CD4-positive, alpha-beta T cell (primary cell): Measurements from ENCODE around the gene PAAF1. TPM values are rescaled to one million over a fixed set of nuclear protein-coding genes. Genes with fewer than 3 reads are reported as not detected.

Source experiments
- ATAC-seq: fragments of 200-7000 bp; cut with Tn5 transposase; one replicate; pipeline ENCODE4 v1.10.0; 2022; ENCODE audit warnings: mild to moderate bottlenecking; ENCODE audit not compliant: poor library complexity
- CTCF ChIA-PET: fragments of 350-600 bp; sonication (Branson Sonifier 250); formaldehyde crosslinking; loops from one replicate; lab custom pipeline; 2021; ENCODE audit warnings: antibody characterized with exemption, inconsistent platforms; lab: Charles Lee
- POLR2A ChIA-PET: fragments of 350-600 bp; sonication (Branson Sonifier 250); formaldehyde crosslinking; loops from one replicate; lab custom pipeline; 2021; ENCODE audit warnings: antibody characterized with exemption, inconsistent platforms; lab: Charles Lee
- DNase-seq, 14 experiments: peaks; one replicate each; pipeline ENCODE4 v3.0.0-alpha.2; 2013 to 2020; ENCODE audit warnings: mixed read lengths in 2 of 14
- H3K27ac ChIP-seq, 2 donors: one replicate each; pipeline versions ENCODE4 v1.5.1 to v1.7.0; 2013; ENCODE audit warnings: low read length in 2 of 2, low read depth in 1 of 2, mild to moderate bottlenecking in 1 of 2
- H3K27me3 ChIP-seq, 2 experiments: 1 replicate in 1 of 2; 2 replicates in 1 of 2; pipeline versions ENCODE4 v1.6.1 to v1.7.0; 2013; ENCODE audit warnings: low read length in 2 of 2, control low read depth in 1 of 2, mild to moderate bottlenecking in 1 of 2, moderate library complexity in 1 of 2; ENCODE audit not compliant: insufficient read depth in 2 of 2, control insufficient read depth in 1 of 2
- H3K36me3 ChIP-seq: one replicate; pipeline ENCODE4 v1.6.1; 2013; ENCODE audit warnings: low read length, control low read depth; ENCODE audit not compliant: insufficient read depth
- H3K4me1 ChIP-seq: one replicate; pipeline ENCODE4 v1.6.1; 2013; ENCODE audit warnings: low read length, control low read depth; ENCODE audit not compliant: insufficient read depth
- H3K4me3 ChIP-seq: one replicate; pipeline ENCODE4 v1.5.1; 2013; ENCODE audit warnings: mild to moderate bottlenecking, low read length, moderate library complexity
- H3K9me3 ChIP-seq, 2 experiments: 1 replicate in 1 of 2; 2 replicates in 1 of 2; pipeline versions ENCODE4 v1.6.1 to v1.7.0; 2013; ENCODE audit warnings: low read length in 2 of 2, mild to moderate bottlenecking in 2 of 2, control low read depth in 1 of 2, moderate library complexity in 1 of 2; ENCODE audit not compliant: control insufficient read depth in 1 of 2, insufficient read depth in 1 of 2
- H3K27ac Mint-ChIP-seq: one replicate; pipeline ENCODE4 v1.8.0; 2020; ENCODE audit warnings: mixed read lengths
- H3K27me3 Mint-ChIP-seq: one replicate; pipeline ENCODE4 v1.8.0; 2021; ENCODE audit warnings: mixed read lengths
- H3K36me3 Mint-ChIP-seq: one replicate; pipeline ENCODE4 v1.8.0; 2021; ENCODE audit warnings: low read depth, mixed read lengths
- H3K4me1 Mint-ChIP-seq: one replicate; pipeline ENCODE4 v1.8.0; 2021; ENCODE audit warnings: low read depth, mixed read lengths
- H3K4me3 Mint-ChIP-seq: one replicate; pipeline ENCODE4 v1.8.0; 2020; ENCODE audit warnings: mild to moderate bottlenecking, mixed read lengths
- H3K9me3 Mint-ChIP-seq: one replicate; pipeline ENCODE4 v1.8.0; 2020; ENCODE audit warnings: mixed read lengths
- CTCF ChIP-seq: fragments of 200-600 bp; IDR thresholded peaks from one replicate; pipeline ENCODE4 v1.8.0; 2022; ENCODE audit warnings: antibody characterized with exemption, mild to moderate bottlenecking
- intact Hi-C, 2 experiments: fragments of 100-400 bp; cut with DNase I in 1 of 2; cut with micrococcal nuclease in 1 of 2; formaldehyde crosslinking; loops; one replicate each; pipeline versions ENCODE4 v1.15.1 to v1.9.0; 2023 to 2025; cut with DNase I, micrococcal nuclease
- total RNA-seq, 174 experiments: library from RNA in 2 of 174; stranded (reverse) in 2 of 174; gene quantifications; one replicate each; pipeline ENCODE4 v1.2.3 and lab custom pipeline; 2021 to 2026

The PAAF1 gene
- total RNA-seq, 2 experiments from 2014 or later, result 6.2 to 7.6 TPM

GRCh38 chr11:73944901-73945300 is 68.1 kb downstream of the PAAF1 start:
- POLR2A ChIA-PET, result no interaction called here
- DNase-seq, result no peak
- no peaks in the 10 kb centered on the region for H3K9me3 Mint-ChIP-seq
- CTCF ChIA-PET, result no interaction called here
- ATAC-seq, result no peak
- H3K27me3 ChIP-seq, result no peaks in the 10 kb centered on the region
- no peak overlapping the region for H3K4me3 Mint-ChIP-seq
- H3K4me3 ChIP-seq, result no peak overlapping the region
- H3K4me1 ChIP-seq, result no peaks in the 10 kb centered on the region
- TF ChIP-seq CTCF, result no peak
- H3K27ac Mint-ChIP-seq, result no peak overlapping the region
- no peaks in the 10 kb centered on the region for H3K36me3 ChIP-seq
- H3K4me1 Mint-ChIP-seq, result no peaks in the 10 kb centered on the region
- no peaks in the 10 kb centered on the region for H3K27me3 Mint-ChIP-seq
- no peaks in the 10 kb centered on the region for H3K9me3 ChIP-seq
- no peak overlapping the region for H3K27ac ChIP-seq
- intact Hi-C loops, result no loop called here
- H3K36me3 Mint-ChIP-seq, result peaks cover 6% of the 10 kb centered on the region

GRCh38 chr11:73945396-73945795 is 68.6 kb downstream of the PAAF1 start:
- ChIA-PET POLR2A (no interaction called here), CTCF (no interaction called here)
- Mint-ChIP-seq H3K36me3 (peaks cover 6% of the 10 kb centered on the region), H3K4me3 (no peak overlapping the region), H3K4me1 (no peaks in the 10 kb centered on the region), H3K9me3 (no peaks in the 10 kb centered on the region), H3K27ac (no peak overlapping the region), H3K27me3 (no peaks in the 10 kb centered on the region)
- no peaks in the 10 kb centered on the region for H3K36me3 ChIP-seq
- ATAC-seq (no peak), DNase-seq (no peak)
- no peak overlapping the region for H3K4me3 ChIP-seq
- H3K4me1 ChIP-seq, result no peaks in the 10 kb centered on the region
- intact Hi-C loops, result no loop called here
- H3K27me3 ChIP-seq, result no peaks in the 10 kb centered on the region
- H3K9me3 ChIP-seq, result no peaks in the 10 kb centered on the region
- no peak for TF ChIP-seq CTCF
- no peak overlapping the region for H3K27ac ChIP-seq

GRCh38 chr11:73946798-73947458 is 70.1 kb downstream of the PAAF1 start:
- CTCF ChIA-PET, result no interaction called here
- Mint-ChIP-seq H3K4me3 (no peak overlapping the region), H3K27me3 (no peaks in the 10 kb centered on the region), H3K9me3 (no peaks in the 10 kb centered on the region), H3K4me1 (no peaks in the 10 kb centered on the region), H3K27ac (no peak overlapping the region), H3K36me3 (no peaks in the 10 kb centered on the region)
- no peak for ATAC-seq
- Histone ChIP-seq H3K4me3 (no peak overlapping the region), H3K36me3 (no peaks in the 10 kb centered on the region), H3K9me3 (no peaks in the 10 kb centered on the region), H3K27me3 (no peaks in the 10 kb centered on the region), H3K27ac (no peak overlapping the region), H3K4me1 (no peaks in the 10 kb centered on the region)
- POLR2A ChIA-PET, result no interaction called here
- no peak for DNase-seq
- no peak for TF ChIP-seq CTCF
- intact Hi-C loops, result no loop called here
